ENCODE measurements around the gene CYP1B1. TPM values are rescaled to one million over a fixed set of nuclear protein-coding genes. Genes with fewer than 3 reads are reported as not detected.

The CYP1B1 gene
- total and polyA plus RNA-seq, 2 of the 4 experiments (the other 2 are of a cell fraction) = 0.65 to 1.1 TPM

- H3K79me1 ChIP-seq (ENCODE audit: low read depth in 1 of 2, low read length in 2 of 2) = no peaks in the 10 kb centered on the region
- peak overlapping the region; percentile 92 for H4K91ac ChIP-seq (ENCODE audit: insufficient read depth, low read depth, low read length)
- H3K18ac ChIP-seq (ENCODE audit: low read depth, low read length) = peak overlapping the region; percentile 99
- H2BK15ac ChIP-seq (ENCODE audit: low read depth, low read length) = peak overlapping the region; percentile 69; the same call in 1 of the 3 replicates
- H2AK9ac ChIP-seq (replicated peaks; ENCODE audit: low read depth, low read length, poor library complexity) = peak overlapping the region; percentile 81
- in situ Hi-C loops (cut with MboI; ENCODE audit: low sequenced_read_pairs) (no loop called here), intact Hi-C loops (cut with micrococcal nuclease) (no loop called here), dilution Hi-C loops (cut with HindIII; ENCODE audit: low sequenced_read_pairs, unreplicated experiment) (no loop called here)
- H3K4me2 ChIP-seq (ENCODE audit: low read depth, low read length) = peak overlapping the region; percentile 43; the same call in 1 of the 2 replicates
- H3K9ac ChIP-seq (ENCODE audit: low read depth, low read length) = peak overlapping the region; percentile 69
- peak overlapping the region; percentile 89 for H3K4ac ChIP-seq (ENCODE audit: low read depth, low read length)
- peak overlapping the region; percentile 48; the same call in 1 of the 2 replicates for H3K56ac ChIP-seq (ENCODE audit: extremely low read depth, insufficient read depth, low read length)
- H2BK120ac ChIP-seq (ENCODE audit: low read depth, low read length) = peak overlapping the region; percentile 93
- H3K23ac ChIP-seq (ENCODE audit: low read depth, low read length) = peak overlapping the region; percentile 49
- peak overlapping the region; percentile 74 for H3K14ac ChIP-seq (replicated peaks; ENCODE audit: low read depth, low read length)
- peak overlapping the region; percentile 94 for H3K27ac ChIP-seq (ENCODE audit: insufficient read depth, low read length)
- H3K4me1 ChIP-seq (ENCODE audit: control insufficient read depth, insufficient read depth, low read length) = peaks cover 6% of the 10 kb centered on the region
- peak; percentile 88 for ATAC-seq (ENCODE audit: low read depth)
- ChIA-PET CTCF (interaction anchor here (0.6 kb wide), 1 partner anchor 1693 kb away, joined by 3 read pairs; no protein-coding TSS in a partner anchor), POLR2A (ENCODE audit: unreplicated experiment) (interaction anchor here (0.5 kb wide), 1 partner anchor 436 kb away, joined by 5 read pairs; no protein-coding TSS in a partner anchor)
- peaks cover 2% of the 10 kb centered on the region; the same call in 1 of the 2 replicates for H3K9me1 ChIP-seq (ENCODE audit: insufficient read depth, low read length)
- no CpG with 5 or more reads among the region's 7 CpGs for WGBS, 2 experiments (ENCODE audit: extremely low coverage in 2 of 2, insufficient read length in 1 of 2)
- TF ChIP-seq SMC3 (IDR thresholded peaks at IDR 0.05; ENCODE audit: low read depth, low read length) = no peak
- 0 out of 2 replicates have a peak overlapping the region, but pooled peaks have one; percentile 9 for H2AK5ac ChIP-seq (ENCODE audit: low read depth, low read length)
- no peaks in the 10 kb centered on the region for H3K36me3 ChIP-seq (ENCODE audit: control insufficient read depth, insufficient read depth, low read length)
- BruUV-seq (replicated peaks) = no TSS peak
- H3K4me3 ChIP-seq (ENCODE audit: insufficient read depth, low read depth, low read length) = no peak overlapping the region
- H2AFZ ChIP-seq (replicated peaks; ENCODE audit: low read length, poor library complexity) = peak overlapping the region; percentile 91
- H4K20me1 ChIP-seq (ENCODE audit: insufficient read depth, low read length) = no peaks in the 10 kb centered on the region
- peak overlapping the region; percentile 88 for H2BK20ac ChIP-seq (ENCODE audit: low read depth, low read length)
- H3K9me3 ChIP-seq (ENCODE audit: control insufficient read depth, insufficient read depth, low read length) = peaks cover 2% of the 10 kb centered on the region; the same call in 1 of the 2 replicates
- peak overlapping the region; percentile 55 to 93 for H4K8ac ChIP-seq (ENCODE audit: low read depth in 2 of 2, low read length in 2 of 2)
- H4K5ac ChIP-seq (ENCODE audit: low read depth, low read length) = peak overlapping the region; percentile 98
- H3K27me3 ChIP-seq (ENCODE audit: control insufficient read depth, insufficient read depth, low read length) = peaks cover 8% of the 10 kb centered on the region; the same call in 1 of the 2 replicates
- peak overlapping the region; percentile 60 for H2BK5ac ChIP-seq (ENCODE audit: low read depth, low read length, poor library complexity, severe bottlenecking)
- DNase-seq = peak; percentile 71
Measured at GRCh38 chr2:38106405-38107094, 30.6 kb upstream of the CYP1B1 start.

Measured in IMR-90 (cell line).